ENCODE measurements around the gene B3GNT2.

The B3GNT2 gene

DNA sequence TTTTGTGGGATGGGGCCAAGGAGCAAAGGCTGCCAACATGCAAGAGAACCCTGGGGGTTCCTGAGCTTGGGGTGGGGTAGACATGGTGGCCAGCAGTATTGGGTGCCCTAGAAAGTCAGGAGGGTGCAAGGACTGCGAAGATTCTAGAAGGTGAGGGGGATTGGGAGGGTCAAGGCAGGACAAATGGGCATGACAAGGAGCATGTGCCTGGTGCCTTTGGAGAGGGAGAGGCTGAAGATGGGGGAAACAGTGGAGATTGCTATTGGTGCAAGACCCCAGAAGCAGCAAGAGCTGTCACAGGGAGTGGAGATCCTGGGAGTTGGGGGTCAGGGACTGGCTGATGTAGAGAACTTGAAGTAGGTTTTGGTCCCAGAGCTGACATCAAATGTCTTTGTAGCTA lies 7.5 kb downstream of the B3GNT2 start:
- no peak for DNase-seq

DNA sequence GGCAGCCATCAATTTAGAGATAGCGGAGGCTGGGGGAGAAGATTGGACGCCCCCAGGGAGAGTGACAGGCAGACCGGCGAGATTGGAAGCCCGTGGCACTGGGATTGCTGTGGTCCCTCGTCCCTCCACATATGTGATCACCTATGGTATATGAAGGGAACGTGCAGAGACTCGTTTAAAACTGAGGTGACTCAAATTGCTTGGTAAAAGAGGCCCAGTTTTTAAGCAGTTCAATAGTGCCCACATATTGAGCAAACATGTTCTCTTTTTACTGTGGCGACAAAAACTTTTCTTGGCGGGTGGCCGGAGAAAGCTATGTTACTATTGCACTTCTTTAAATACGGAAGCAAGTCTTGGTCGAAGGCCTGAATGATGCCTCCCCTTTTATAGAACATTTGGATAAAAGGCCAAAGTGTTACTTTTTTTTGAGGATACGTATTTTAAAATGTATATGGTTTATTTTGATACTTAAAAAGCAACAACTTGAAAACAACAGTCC lies 9.1 kb downstream of the B3GNT2 start:
- no peak for DNase-seq

DNA sequence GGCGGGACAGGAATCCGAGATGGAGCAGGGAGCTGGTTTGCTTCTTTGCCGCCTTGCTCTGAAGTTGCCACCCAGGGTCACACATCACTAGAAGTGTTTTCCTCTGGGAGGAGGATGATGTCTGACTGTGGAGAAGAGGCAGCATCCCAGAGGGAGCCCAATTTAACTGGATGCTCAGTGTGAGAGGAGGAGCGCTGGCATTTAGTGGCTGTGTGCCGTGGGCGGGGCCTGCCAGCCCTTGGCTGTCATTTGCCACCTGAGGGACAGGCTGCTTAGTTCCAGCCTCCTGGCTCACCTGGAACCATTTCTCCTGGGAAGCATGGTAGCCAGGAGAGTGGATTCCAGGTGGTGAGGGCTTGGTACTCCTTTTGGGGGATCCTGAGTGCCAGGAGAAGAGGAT lies 9.6 kb downstream of the B3GNT2 start:
- no peak for DNase-seq

DNA sequence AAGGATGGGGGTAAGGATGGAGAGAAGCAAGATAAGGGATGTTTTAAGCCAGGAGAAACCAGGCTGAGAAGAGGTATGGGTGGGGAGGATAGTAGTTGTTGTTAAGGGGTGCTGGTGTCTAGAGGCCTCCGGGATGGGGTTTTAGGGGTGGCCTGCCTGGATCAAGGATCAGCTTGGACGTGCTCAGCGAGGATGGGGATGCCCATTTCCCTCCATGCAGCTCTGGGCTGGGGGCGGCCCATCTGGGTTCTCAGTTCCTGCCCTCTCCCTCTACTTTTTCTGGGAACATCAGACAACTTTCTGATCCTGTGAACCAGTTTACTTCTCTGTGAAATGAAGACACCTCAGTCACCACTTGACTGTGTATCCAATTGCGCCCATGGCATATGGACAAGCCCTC lies 10.1 kb downstream of the B3GNT2 start:
- DNase-seq, result no peak

DNA sequence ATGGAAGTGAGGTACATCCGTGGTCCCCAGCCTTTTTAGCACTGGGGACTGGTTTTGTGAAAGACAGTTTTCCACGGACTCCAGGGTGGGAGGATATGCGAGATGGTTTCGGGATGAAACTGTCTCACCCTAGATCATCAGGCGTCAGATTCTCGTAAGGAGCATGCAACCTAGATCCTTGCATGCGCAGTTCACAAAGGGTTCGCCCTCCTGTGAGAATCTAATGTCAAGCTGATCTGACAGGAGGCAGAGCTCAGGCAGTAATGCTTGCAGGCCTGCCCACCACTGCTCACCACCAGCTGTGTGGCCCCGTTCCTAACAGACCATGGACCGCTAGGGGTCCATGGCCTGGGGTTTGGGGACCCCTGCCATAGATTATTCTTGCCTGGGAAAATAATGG lies 11.6 kb downstream of the B3GNT2 start:
- no peak for DNase-seq

DNA sequence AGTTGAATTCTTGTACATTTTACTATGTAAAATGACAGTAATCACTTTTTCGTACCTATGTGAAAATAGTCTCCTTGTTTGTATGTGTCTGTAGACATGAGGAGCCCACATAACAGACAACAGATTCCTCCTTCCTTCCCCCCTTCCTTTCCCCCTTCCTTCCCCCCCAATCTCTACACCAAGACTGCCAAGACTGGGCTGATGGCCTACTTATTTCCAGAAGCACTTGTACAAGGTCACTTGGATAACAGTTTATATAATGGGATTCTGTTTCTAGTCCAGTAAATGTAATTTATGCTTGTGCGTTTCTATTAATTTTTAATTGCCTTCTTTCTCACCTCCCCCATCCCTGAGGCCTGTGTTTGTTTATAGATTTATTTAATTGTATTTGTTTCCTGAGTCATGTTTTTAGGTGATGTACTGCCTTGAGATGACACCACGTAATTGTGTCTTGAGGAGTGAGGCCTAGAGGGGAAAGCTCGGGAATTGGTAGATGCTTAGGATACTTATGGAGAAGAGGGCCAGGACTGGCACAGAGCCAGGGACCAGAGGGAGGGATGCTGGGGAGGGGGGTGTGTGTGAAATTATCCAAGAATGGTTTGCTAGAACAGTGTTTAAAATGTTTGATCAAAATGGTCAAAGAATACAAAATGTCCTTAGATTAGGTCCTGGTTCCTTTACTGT lies 12.3 kb downstream of the B3GNT2 start:
- DNase-seq, result no peak

DNA sequence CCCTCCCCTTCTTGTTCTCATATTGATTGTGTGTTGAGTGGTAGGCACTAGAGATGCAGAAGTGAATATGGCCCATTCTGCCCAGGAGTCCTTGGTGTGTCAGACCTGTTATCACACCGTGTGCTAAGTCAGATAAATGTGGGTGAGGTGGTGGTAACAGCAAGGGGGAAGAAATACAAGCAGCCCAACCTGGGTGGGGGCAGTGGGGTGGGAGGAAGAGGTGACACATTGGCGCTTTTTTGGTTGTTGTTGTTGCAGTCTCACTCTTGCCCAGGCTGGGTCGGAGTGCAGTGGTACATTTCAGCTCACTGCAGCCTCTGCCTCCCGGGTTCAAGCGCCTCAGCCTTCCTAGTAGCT lies 12.8 kb downstream of the B3GNT2 start:
- no peak for DNase-seq

DNA sequence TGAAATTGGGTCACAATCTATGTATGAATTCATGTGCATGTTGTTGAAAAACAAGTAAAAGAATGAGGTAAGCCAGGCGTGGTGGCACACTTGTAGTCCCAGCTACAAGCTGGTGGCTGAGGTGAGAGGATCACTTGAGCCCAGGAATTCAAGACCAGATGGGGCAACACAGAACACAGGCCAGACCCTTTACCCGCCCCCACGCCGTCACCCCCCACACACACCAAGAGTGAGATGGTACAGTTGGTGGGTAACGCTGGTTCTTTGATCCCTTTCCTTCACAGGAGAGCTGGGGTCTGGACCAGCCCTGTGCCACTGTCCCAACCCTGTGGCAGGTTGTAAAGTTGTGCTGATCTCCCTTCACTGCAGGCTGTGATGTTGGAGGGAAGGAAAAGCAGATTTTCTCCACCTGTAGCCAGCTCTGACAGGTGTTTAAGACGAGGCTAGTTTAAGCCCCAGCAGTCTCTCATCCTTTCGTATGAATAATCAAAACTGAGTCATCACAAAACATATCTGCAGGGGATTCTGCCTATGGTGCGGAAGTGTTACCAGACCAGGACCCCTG lies 13.6 kb downstream of the B3GNT2 start:
- no peak for DNase-seq

DNA sequence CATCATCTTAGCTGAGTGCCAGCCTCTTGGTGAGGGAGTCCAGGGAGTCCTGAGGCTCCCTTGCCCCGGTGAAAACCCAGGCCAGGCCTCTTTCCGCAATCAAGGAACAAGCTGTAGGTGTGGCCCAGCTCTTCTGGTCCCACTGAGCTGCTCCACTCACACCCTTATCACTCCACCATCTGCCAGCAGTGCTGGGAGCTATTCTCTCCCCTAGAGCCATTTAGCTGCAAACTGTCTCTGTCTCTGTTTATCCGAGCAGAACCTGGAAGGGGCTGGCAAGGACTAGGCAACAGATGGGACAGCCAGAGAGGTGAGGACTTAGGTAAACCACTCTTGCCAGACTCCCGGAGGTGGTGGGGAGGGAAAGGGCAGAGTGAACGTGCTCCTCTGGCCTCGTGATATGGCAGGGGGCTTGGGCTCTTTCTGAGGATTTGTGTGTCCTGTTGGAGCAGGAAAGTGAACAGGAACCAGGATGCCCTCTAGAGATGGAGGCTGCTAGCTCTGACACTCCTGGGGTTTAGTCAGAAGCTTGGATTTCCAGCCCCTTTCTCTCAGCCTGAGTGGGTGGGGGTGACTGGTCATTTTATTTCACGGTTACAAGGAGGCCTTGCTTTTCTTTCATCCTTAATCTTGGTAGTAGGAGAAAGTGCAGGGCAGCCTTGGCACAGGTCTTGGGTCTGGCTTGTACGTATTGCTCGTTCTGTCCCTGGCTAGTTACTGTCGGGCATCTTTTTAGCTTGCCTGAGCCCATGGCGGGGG lies 19.6 kb downstream of the B3GNT2 start:
- no peak for DNase-seq

DNA sequence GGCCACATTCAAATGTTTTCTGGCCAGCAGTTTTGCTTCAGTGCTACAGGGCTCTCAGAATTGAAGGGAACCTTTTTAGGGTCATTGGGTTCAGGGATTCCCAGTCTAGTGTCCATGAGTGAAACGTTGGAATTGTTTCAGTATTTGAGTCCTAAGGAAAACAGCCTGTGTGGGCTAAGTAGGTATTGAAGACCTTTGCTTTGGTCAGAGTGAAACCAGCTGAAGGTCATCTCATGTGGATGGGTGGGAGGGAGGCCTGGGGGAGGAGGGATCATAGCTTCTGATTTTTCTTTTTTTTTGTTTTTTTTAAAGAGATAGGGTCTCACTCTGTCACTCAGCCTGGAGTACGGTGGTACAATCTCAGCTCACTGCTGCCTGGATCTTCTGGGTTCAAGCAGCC lies 20.2 kb downstream of the B3GNT2 start:
- no peak for DNase-seq

DNA sequence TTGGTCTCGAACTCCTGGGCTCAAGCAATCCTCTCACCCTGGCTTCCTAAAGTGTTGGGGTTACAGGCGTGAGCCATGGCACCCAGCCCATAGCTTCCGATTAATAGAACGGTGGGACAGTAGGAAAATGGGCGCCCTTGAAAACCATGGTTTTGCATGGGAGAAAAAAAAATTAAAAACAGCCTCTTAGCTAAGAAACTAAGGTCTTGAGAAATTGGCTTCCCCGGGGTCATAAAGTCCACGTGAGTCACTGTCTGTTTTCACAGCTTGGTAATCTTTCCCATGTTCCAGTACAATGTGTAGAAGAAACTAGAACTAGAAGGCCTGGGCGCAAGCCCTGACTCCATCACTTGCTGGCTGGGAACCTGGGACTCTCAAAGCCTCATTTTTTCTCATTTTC lies 20.7 kb downstream of the B3GNT2 start:
- DNase-seq, result no peak

DNA sequence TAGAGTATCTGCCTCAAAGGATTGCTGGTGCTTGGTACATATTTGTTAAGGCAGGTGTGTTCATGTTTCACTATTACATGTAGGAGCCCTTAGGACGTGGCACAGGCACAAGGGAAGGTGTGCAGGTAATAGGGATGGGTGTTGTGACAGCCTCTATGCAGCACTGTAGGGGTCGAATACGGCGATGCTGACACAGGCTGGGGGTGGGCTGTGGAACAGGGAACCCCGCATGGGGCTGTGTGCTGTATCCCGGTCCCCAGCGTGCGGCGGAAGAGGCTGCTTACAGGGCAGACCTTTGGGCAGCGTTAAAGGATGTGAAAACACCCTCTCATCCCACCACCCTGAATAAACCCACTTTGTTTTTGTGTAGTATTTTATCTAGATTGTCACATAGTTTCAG lies 21.5 kb downstream of the B3GNT2 start:
- no peak for DNase-seq

DNA sequence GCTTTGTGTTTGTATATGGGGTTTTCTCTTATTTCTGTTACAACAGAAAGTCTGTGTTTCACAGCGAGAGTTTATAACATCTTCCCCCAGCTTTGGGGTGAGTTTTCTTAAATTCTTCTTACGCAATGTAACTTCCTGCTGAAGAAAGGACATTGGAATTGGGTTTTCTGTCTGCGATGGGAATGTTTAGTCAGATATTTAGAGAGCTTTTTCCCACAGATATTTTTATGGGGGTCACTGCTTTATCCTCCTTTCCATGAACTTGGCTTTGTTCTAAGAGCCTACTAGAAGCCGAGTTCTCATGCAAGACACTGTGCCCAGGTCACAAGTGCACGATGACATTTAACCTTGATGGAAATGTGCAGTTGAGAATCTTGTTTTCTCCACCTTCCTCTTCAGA lies 22.1 kb downstream of the B3GNT2 start:
- no peak for DNase-seq

DNA sequence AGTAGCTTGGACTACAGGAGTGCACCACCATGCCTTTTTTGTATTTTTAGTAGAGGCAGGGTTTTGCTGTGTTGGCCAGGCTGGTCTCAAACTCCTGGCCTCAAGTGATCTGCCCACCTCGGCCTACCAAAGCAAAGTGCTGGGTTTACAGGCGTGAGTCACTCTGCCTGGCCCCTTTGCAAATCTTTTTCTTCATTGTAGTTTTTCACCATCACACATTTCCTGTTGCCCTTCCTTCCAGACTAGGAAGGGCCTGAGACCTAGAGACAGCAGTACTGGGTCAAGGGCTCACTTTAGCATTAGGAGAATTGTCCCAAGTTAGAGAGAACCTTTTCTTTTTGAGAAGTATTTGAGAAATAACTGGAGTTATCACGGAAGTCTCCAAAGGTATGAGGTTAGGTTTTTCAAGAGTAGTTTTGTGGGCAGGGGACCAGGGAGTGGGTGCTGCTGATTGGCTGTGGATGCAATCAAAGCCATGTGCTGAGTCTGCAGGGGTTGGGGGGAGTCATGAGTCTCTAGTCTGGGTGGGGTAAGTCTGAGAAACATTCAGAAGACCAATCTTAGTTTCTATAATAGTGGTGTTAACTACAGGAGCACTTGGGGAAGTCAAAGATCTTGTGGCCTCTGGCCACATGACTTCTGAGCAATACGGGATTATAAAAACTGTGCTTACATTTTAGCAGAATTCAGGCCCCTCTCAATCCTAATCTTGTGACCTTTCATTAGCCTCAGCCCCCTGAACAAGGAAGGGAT lies 23.7 kb downstream of the B3GNT2 start:
- no peak for DNase-seq

DNA sequence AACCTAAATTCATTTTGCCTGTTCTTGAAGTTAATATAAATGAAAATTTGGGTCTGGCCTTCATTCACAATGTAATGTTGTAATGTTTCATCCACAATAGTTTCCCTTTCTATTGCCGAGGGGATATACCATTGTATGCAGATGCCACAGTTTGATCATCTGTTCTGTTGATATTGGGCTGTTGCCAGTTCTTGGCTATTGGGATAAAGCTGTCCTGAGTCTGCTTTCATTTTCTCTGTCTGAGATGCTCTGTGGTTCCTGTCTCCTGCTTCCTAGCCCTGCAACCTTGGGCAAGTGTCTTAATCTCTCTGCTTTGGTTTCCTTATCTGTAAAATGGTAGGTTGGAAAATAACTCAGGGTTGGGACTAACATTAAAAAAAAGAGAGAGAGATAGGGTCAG lies 25.2 kb downstream of the B3GNT2 start:
- DNase-seq, result no peak

DNA sequence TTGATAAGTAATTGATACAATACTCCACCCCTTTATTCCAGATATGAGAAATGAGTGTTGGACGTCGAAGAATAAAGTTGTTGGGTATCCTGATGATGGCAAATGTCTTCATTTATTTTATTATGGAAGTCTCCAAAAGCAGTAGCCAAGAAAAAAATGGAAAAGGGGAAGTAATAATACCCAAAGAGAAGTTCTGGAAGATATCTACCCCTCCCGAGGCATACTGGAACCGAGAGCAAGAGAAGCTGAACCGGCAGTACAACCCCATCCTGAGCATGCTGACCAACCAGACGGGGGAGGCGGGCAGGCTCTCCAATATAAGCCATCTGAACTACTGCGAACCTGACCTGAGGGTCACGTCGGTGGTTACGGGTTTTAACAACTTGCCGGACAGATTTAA lies 26.3 kb downstream of the B3GNT2 start:
- DNase-seq, result no peak

DNA sequence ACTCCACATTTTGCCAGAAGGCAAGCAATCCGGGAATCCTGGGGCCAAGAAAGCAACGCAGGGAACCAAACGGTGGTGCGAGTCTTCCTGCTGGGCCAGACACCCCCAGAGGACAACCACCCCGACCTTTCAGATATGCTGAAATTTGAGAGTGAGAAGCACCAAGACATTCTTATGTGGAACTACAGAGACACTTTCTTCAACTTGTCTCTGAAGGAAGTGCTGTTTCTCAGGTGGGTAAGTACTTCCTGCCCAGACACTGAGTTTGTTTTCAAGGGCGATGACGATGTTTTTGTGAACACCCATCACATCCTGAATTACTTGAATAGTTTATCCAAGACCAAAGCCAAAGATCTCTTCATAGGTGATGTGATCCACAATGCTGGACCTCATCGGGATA lies 26.8 kb downstream of the B3GNT2 start:
- DNase-seq, result no peak

DNA sequence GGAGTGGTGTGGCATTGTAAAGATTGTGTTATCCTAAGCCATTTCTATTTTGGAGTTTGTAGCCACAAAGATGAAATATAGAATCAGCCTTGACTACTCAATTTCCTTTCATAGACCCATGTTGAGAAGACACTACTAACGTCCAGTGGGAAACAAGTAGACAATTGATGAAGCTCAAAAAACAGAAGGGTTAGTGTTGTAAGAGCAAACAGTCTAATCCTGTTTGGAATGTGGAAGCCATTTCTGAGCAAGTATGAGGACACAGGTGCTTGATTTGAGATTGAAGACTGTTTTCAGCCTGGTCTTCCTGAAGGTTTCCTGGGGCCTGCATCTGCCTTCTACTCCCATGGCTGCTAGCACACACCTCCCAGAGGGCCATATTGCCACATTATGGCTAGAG lies 29.1 kb downstream of the B3GNT2 start:
- DNase-seq, result no peak

DNA sequence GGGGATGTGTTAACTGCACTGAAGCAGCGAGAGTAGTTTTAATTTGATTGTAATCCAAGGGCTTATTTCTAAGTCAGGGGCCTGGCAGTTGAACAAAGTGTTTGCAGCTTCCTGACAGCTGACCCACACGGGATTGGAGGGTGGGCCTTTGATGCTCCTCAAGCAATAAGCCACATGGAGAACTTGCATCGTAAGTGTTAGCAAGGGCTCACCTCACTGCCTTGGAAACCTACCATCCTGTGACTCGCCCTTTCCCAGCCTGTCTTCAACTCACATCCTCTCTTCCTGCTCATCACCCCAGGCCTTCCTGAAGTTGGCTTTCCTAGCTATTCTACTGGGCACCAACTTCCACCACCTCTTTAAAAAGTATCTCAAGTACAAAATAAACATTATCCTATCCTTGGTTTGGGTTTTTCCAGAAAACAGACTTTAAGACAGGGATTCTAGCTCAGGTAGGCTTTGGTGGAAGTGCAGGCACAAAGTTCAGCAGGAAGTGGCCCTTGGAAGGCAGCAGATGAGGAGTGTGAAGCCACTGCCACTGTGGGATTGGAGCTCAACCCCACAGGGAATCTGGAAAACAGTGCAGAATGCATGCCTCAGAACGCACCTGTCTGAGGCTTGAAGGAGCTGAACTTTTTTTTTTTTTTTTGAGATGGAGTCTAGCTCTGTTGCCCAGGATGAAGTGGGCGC lies 31.6 kb downstream of the B3GNT2 start:
- no peak for DNase-seq

DNA sequence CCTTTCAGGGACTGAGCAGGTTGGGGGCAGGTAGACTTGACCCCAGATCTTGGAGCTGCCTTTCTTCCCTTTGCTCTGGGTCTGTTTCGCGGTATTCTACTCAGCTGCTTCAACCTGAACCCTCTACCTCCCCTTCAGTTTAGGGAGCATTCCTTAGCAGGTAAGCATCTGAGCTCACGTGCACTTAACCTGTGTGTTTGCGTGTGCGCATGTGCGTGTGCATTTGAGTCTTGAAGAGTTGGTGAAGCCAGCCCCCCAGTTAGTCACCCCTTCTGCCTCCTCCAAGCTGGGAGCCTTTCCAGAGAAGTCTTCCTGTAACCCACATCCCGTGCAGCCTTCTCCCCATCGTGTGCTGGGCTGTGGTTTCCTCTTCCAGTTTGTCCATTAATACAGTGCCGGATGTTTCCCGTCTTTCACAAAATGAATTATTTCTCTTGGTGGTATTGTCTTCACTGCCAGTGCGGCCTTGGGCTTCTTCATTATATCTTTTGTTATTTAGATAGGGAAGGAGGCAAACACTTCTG lies 33.2 kb downstream of the B3GNT2 start:
- DNase-seq, result no peak

DNA sequence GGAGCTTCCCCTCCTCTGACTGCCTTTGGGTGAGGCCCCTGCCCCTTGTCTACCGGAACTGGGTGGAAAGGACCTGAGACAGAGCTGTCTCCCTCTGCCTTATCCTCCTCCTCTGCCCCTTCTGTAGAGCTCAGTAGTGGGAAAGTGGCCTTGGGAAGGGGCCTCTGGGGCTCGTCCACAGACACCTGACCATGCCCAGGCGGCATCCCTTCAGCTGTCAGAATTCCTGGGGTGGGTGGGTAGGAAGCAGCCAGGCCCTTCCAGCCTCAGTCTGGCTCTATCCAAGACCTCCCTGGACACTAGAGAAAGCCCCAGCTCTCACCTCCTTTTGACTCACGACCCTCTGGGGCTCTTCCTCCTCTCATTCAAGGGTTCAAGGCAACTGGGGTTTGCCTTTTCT lies 35.6 kb downstream of the B3GNT2 start:
- DNase-seq, result no peak
